ENCODE measurements around the gene B4GALT4. TPM values are rescaled to one million over a fixed set of nuclear protein-coding genes. Genes with fewer than 3 reads are reported as not detected.

B4GALT4 gene
- total RNA-seq, 1 donor from 2014 or later: 13.5 TPM

- ATAC-seq (no peak), DNase-seq (no peak)
- Histone ChIP-seq H3K4me1 (no peaks in the 10 kb centered on the region), H3K27me3 (ENCODE audit: low read depth) (no peaks in the 10 kb centered on the region), H3K9me3 (no peaks in the 10 kb centered on the region), H3K4me3 (no peak overlapping the region), H3K36me3 (peaks cover 84% of the 10 kb centered on the region), H3K27ac (no peak overlapping the region)
- no peak for TF ChIP-seq CTCF (IDR thresholded peaks at IDR 0.05)
- intact Hi-C loops (cut with DNase I): no loop called here
Observed at GRCh38 chr3:119221779-119222320, 18.8 kb downstream of the B4GALT4 start.

- TF ChIP-seq CTCF (IDR thresholded peaks at IDR 0.05): no peak
- H3K9me3 ChIP-seq: no peaks in the 10 kb centered on the region
- no peaks in the 10 kb centered on the region for H3K4me1 ChIP-seq
- DNase-seq (no peak), ATAC-seq (no peak)
- no peaks in the 10 kb centered on the region for H3K27me3 ChIP-seq (ENCODE audit: low read depth)
- H3K27ac ChIP-seq: no peak overlapping the region
- intact Hi-C loops (cut with DNase I): no loop called here
- no peak overlapping the region for H3K4me3 ChIP-seq
- H3K36me3 ChIP-seq: peaks cover 83% of the 10 kb centered on the region
Observed at GRCh38 chr3:119220970-119221667, 19.6 kb downstream of the B4GALT4 start.

GRCh38 chr3:119220198-119220597 is 20.5 kb downstream of the B4GALT4 start:
- ATAC-seq: no peak
- TF ChIP-seq CTCF (IDR thresholded peaks at IDR 0.05): no peak
- Histone ChIP-seq H3K27ac (no peak overlapping the region), H3K4me3 (no peak overlapping the region), H3K36me3 (peaks cover 90% of the 10 kb centered on the region), H3K27me3 (ENCODE audit: low read depth) (no peaks in the 10 kb centered on the region), H3K9me3 (no peaks in the 10 kb centered on the region), H3K4me1 (no peaks in the 10 kb centered on the region)
- DNase-seq: no peak
- intact Hi-C loops (cut with DNase I): no loop called here

GRCh38 chr3:119219069-119219468 is 21.6 kb downstream of the B4GALT4 start:
- no peak for ATAC-seq
- H3K27ac ChIP-seq: no peak overlapping the region
- intact Hi-C loops (cut with DNase I): no loop called here
- DNase-seq: no peak
- H3K4me3 ChIP-seq: no peak overlapping the region
- no peak for TF ChIP-seq CTCF (IDR thresholded peaks at IDR 0.05)
- H3K27me3 ChIP-seq (ENCODE audit: low read depth): no peaks in the 10 kb centered on the region
- H3K4me1 ChIP-seq: no peaks in the 10 kb centered on the region
- peaks cover 96% of the 10 kb centered on the region for H3K36me3 ChIP-seq
- no peaks in the 10 kb centered on the region for H3K9me3 ChIP-seq

GRCh38 chr3:119211803-119212202 is 28.9 kb downstream of the B4GALT4 start:
- no peak overlapping the region for H3K4me3 ChIP-seq
- H3K27me3 ChIP-seq (ENCODE audit: low read depth): no peaks in the 10 kb centered on the region
- peaks cover 7% of the 10 kb centered on the region for H3K4me1 ChIP-seq
- H3K27ac ChIP-seq: no peak overlapping the region
- no peak for TF ChIP-seq CTCF (IDR thresholded peaks at IDR 0.05)
- intact Hi-C loops (cut with DNase I): no loop called here
- DNase-seq (no peak), ATAC-seq (no peak)
- H3K9me3 ChIP-seq: no peaks in the 10 kb centered on the region
- H3K36me3 ChIP-seq: peaks cover 72% of the 10 kb centered on the region

Measured in lower lobe of right lung (tissue), 2 donors.